ENCODE measurements around the gene AFDN.

DNA sequence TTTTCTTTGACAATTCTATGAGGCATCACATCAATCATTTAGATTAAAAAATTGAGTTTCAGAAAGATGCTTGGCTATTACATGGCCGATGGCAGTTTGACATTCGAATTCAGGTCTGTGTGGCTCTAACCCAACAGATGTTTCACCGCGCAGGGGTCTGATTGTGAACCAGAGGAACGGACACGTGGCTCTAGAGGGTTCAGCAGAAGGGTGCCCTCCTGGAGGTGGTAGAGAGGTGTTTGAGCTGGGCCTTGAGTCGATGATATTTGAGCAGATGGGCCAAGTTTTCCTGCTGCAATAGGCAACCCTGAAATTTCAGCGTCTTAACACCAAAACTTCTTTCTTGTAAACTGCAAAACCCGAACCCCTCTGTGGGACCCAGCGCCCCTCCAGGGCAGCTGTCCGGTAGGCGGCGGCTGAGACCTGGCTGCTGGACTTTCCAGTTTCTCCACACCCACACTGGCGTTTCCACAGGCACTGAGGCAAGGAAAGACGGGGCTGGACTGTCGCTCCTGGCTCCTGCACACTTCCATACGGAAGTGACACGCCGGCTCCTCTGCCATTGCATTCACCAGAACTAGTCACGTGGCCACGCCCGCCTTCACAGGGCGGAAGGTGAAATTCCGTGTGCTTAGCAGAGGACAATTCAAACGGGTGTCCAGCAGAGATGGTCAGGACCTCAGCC lies 11.3 kb upstream of the AFDN start:
- TF ChIP-seq CTCF (IDR thresholded peaks at IDR 0.05; ENCODE audit: insufficient read depth, low read depth, low read length): no peak
- TF ChIP-seq EZH2 (IDR thresholded peaks at IDR 0.05; ENCODE audit: insufficient read depth, low read length): no peak

Data from astrocyte (in vitro differentiated cells and primary cell).